Measurements from ENCODE around the gene HABP2.

Gene HABP2

GRCh38 chr10:113557903-113558321 lies 5.1 kb downstream of the HABP2 start:
- DNase-seq, result no peak

GRCh38 chr10:113560071-113560470 lies 7.2 kb downstream of the HABP2 start:
- no peak for DNase-seq

DNA sequence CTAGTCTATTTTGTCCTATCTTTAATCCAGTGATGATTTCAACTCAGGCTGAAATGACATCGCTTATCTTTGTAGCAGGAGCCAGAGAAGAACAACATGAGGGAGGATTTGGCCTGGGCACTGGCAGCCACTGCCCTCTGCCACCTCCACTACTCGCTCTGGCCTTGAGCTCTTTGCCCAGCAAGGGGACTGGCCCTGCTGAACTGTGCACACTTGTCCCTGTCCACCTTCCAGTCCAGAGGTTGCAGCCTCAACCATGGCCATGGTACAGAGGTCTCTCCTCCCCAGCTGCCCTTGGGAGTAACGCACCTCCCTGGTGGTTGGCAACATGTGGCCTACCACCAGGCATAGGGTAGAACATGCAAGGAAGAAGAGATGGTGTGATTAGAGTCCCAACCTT lies 8.4 kb downstream of the HABP2 start:
- no peak for DNase-seq

- DNase-seq, result no peak
These were observed 9.2 kb downstream of the HABP2 start for GRCh38 chr10:113562069-113562468.

DNA sequence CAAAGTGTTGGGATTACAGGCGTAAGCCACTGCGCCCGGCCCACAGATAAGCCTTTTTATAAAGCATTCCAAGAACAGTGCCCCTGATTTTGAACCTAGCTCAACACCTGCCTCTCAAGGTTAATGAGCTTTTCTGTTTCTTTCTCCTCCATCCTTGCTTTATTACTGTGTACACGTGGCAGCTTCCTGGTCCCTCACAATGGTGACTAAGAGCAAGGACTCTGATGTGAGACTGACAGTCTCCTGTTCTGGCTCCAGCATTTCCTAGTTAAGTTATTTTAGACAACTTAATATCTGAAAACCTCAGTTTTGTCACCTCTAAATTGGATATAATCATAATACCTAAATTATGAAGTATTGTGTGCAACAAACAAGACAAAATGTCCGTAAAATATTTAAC lies 9.9 kb downstream of the HABP2 start:
- no peak for DNase-seq

- DNase-seq, result peak; percentile 70 to 83
These were observed 10.6 kb downstream of the HABP2 start for GRCh38 chr10:113563306-113564088.

- no peak for DNase-seq
These were observed 12.5 kb downstream of the HABP2 start for GRCh38 chr10:113565364-113565763.

GRCh38 chr10:113566888-113567287 lies 14.0 kb downstream of the HABP2 start:
- DNase-seq, result no peak

- DNase-seq, result no peak
These were observed 16.7 kb downstream of the HABP2 start for GRCh38 chr10:113569576-113569975.

DNA sequence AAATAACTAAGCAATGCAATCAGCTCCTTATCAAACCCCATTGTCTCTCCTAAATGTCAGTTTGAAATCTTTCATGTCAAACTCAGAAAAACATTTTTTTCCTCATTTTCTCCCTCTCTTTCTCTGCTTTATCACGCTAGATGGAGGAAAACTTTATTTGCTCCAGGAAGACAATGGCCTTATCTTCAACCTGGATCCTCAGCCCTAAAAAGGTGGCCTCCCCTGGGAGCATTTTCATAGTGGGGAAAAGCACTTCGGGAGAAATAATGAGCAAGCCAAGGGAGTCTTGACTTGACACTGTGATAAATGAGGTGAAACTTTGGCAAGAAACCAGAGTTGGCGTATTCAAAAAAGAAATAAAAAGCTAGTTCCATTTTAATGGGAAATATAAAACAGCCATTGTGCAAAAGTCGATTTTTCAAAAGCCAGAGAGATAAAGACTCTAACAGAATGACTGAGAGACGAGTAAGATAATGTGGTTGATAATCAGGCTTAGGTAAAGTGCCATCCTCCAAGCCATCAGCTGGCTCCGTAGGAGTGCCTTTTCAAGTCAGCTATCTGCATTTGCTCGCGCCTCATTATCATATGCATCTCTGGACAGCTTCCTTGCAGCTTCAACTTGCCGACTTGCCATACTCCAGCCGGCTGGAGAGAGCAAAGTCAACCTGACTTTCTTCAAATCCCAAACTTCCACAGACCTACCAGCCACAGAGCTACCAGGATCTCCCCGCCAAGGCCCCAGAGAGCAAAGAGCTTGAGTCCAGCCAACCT lies 19.9 kb downstream of the HABP2 start:
- no peak for DNase-seq

DNA sequence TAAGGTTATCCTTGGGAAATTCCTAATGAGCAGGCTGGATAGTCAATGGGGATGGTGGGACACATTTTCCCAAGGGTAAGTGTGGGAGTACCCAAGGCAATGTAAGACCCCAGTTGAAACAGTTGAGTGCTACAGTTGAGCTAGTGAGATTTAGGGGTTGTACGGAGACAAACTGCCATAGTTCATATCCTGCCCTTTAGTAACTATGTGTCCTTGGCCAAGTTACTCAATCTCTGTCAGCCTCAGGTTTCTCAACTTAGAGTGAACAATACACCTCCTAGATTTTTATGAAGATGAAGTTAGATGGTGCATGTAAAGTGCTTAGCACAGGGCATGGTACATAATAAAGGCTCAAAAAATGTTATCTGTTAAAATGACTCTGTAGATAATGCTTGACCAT lies 20.5 kb downstream of the HABP2 start:
- no peak for DNase-seq

DNA sequence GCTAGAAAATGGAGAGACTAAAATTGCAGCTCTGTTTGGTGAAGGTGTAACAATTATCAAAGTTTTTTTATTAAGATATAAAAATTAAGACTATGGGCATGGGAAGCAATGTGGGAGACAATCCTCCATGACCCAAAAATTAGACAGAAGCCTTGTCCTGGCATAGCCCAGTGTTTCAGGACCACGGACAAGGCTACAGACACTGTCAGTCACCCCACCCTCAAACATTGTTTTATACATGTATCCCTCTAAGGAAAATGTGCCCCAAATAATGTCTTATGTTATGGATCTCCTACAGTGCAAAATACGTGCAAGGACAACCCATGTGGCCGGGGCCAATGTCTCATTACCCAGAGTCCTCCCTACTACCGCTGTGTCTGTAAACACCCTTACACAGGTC lies 24.0 kb downstream of the HABP2 start:
- peak in 1 of 2 donors; percentile 31 for DNase-seq

DNA sequence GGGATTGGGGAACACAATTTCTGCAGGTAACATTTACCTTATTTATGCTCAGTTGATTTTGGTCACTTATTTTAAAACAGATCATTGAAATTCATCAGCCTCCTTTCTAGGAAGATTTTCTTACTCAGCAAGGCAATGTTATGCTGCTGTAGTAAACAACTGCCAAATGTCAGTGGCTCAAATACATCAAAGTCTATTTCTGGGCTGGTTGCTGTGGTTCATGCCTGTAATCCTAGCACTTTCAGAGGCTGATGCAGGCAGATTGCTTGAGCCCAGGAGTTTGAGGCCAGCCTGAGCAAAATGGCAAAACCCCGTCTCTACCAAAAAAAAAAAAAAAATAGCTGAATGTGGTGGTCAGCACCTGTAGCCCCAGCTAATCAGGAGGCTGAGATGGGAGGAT lies 25.9 kb downstream of the HABP2 start:
- DNase-seq, result no peak

DNA sequence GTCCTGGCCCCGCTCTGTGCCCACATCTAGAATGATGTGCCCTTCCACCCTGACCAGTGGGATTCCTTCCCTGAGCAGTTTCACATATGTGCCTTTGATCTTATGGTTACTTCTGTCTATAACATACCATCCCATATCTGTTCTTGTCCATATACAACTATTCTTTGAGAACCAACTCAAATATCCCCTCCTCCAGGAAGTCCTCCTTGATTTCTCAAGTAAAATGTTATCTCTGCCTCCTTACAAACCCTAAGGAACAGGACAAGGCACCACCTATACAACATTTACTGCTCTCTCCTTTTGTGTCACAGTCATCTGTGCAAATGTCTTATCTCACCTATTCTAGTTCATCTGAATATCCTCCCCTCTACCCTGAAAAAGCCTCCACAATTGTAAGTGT lies 28.2 kb downstream of the HABP2 start:
- no peak for DNase-seq

DNA sequence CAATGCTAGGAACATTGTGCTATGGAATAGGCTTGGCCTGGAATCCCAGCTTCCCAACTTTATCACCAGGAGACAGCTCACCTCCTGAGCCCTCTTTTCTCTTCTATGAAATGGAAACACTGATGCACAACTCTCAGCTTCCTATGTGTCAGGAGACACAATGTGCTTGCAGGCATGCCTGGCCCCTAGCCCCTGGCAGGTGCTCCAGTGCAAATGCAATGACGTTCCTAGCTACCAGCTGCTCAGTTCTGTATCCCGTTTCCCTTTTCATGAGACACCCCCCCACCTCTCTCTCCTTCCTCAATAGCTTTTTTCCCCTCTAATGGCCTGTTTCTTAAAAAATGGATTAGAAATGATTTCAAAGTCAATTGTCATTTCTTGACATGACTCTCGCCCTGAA lies 30.7 kb downstream of the HABP2 start:
- no peak for DNase-seq

GRCh38 chr10:113585949-113586348 lies 33.1 kb downstream of the HABP2 start:
- peak in 1 of 2 donors; percentile 23 for DNase-seq

- no peak for DNase-seq
These were observed 36.4 kb downstream of the HABP2 start for GRCh38 chr10:113589201-113589770.

- no peak for DNase-seq
These were observed 37.7 kb downstream of the HABP2 start for GRCh38 chr10:113590581-113590980.

- DNase-seq, result no peak
These were observed 39.5 kb downstream of the HABP2 start for GRCh38 chr10:113592380-113592779.

- DNase-seq, result no peak
These were observed 41.8 kb downstream of the HABP2 start for GRCh38 chr10:113594652-113595051.

- DNase-seq, result no peak
These were observed 47.7 kb downstream of the HABP2 start for GRCh38 chr10:113600569-113600968.

DNA sequence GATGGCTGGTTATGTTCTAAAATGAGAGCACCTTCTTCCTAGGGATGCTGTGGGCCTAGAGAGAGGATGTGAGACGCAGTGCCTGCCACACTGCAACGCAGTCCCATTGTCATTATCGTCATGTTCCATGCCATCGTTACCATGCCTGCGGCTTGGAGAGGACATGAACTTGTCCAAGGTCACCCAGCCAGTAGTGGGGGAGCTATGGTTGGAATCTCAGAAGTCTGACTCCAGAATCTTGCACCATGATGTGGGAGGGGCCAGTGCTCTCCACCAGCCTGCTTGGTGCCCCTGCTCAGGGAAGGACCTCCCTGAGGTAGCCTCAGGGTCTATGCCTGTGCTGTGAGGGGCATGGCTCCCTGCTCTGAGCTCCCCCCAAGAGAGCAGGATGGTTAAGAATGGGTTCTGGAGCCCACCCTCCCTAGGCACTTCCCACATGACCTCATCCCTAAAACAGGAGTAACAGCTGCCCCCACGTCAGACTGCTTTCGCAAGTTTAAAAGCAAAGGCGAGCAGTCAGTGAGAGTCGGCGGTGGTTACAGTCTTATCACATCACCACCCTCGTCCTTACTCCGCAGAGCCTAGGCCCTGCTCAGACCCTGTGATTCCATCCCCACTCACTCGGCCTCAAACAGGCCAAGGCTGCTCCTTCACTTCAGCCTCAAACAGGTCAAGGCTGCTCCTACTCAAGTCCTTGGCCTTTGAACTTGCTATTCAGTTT lies 50.4 kb downstream of the HABP2 start:
- DNase-seq, result peak in 1 of 2 donors; percentile 28

GRCh38 chr10:113604572-113604971 lies 51.7 kb downstream of the HABP2 start:
- DNase-seq, result no peak
